GM19395 (cell line): Measurements from ENCODE around the gene RBM28.

Source experiments
- ATAC-seq: cut with Tn5 transposase; IDR thresholded peaks from one replicate; pipeline ENCODE4 v1.9.1; 2021; ENCODE audit warnings: mild to moderate bottlenecking, moderate library complexity; ENCODE audit not compliant: unreplicated experiment

The RBM28 gene

GRCh38 chr7:128343554-128344430 lies at the start of gene RBM28:
TSS of gene RBM28 (minus strand) at chr7:128343908. CDS start at chr7:128343793, 115 bp downstream.
- ATAC-seq, result peak; percentile 99

GRCh38 chr7:128392446-128393327 lies 49.0 kb upstream of the RBM28 start:
- no peak for ATAC-seq

- no peak for ATAC-seq
These were observed 48.1 kb upstream of the RBM28 start for GRCh38 chr7:128391805-128392204.

GRCh38 chr7:128390871-128391565 lies 47.3 kb upstream of the RBM28 start:
- ATAC-seq, result no peak

- ATAC-seq, result no peak
These were observed 46.1 kb upstream of the RBM28 start for GRCh38 chr7:128389618-128390329.

- ATAC-seq, result no peak
These were observed 45.4 kb upstream of the RBM28 start for GRCh38 chr7:128389085-128389617.

- no peak for ATAC-seq
These were observed 44.4 kb upstream of the RBM28 start for GRCh38 chr7:128388145-128388485.

- ATAC-seq, result peak; percentile 88
These were observed 43.8 kb upstream of the RBM28 start for GRCh38 chr7:128387216-128388144.

GRCh38 chr7:128385988-128386925 lies 42.5 kb upstream of the RBM28 start:
- no peak for ATAC-seq

- no peak for ATAC-seq
These were observed 41.0 kb upstream of the RBM28 start for GRCh38 chr7:128384726-128385125.

- no peak for ATAC-seq
These were observed 40.1 kb upstream of the RBM28 start for GRCh38 chr7:128383776-128384175.

- ATAC-seq, result no peak
These were observed 37.6 kb upstream of the RBM28 start for GRCh38 chr7:128381161-128381821.

- no peak for ATAC-seq
These were observed 36.9 kb upstream of the RBM28 start for GRCh38 chr7:128380483-128381106.

GRCh38 chr7:128379900-128380479 lies 36.3 kb upstream of the RBM28 start:
- ATAC-seq, result no peak

GRCh38 chr7:128378637-128379036 lies 34.9 kb upstream of the RBM28 start:
- no peak for ATAC-seq

GRCh38 chr7:128376077-128376476 lies 32.4 kb upstream of the RBM28 start:
- no peak for ATAC-seq

GRCh38 chr7:128374041-128374440 lies 30.3 kb upstream of the RBM28 start:
- ATAC-seq, result no peak
